ENCODE measurements around the gene DNASE1L3. TPM values are rescaled to one million over a fixed set of nuclear protein-coding genes. Genes with fewer than 3 reads are reported as not detected.

The DNASE1L3 gene
- total and polyA plus RNA-seq, 2 donors (not counting 1 experiment from before 2014, with no cell fraction given), result not detected

DNA sequence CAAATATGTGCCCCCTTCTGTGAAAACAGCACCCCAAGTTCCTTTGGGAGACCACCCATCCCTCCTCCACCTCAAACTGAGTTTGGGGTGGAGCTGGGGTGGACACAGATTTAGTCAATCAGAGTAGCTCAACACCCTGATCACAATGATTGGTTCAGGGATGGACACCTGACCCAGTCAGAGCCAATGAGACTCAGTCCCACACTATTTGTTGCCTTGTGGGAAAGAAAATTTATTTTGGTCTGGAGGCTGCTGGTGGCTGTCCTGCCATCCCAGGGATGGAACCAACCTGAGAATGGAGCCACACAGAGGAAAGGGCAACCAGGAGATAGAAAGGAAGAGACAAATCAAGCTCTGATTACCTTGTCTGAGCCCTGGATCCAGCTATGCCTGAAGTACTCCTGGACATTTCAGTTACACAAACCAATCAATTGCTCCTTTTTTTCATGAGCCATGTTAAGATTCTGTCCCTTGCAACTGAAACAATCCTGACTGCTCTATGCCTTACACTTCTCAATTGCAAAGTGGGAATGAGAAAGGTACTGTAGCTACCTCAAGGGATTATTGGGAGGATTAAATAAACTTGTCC, 10.6 kb downstream of the DNASE1L3 start:
- H3K27me3 ChIP-seq (ENCODE audit: control insufficient read depth, insufficient read depth, low read length), result peaks cover 8% of the 10 kb centered on the region
- H3K4me1 ChIP-seq (ENCODE audit: control insufficient read depth, extremely low read depth, insufficient read depth, low read length), result no peaks in the 10 kb centered on the region
- no peaks in the 10 kb centered on the region for H3K9me3 ChIP-seq (ENCODE audit: control insufficient read depth, insufficient read depth, low read depth, low read length)
- no peaks in the 10 kb centered on the region for H4K20me1 ChIP-seq (ENCODE audit: control insufficient read depth, extremely low read depth, insufficient read depth, low read length)
- no peak overlapping the region for H3K4me3 ChIP-seq (replicated peaks in 1 of 4; ENCODE audit: control extremely low read depth in 1 of 4, insufficient read depth in 1 of 4, low read depth in 3 of 4, low read length in 4 of 4)
- H3K36me3 ChIP-seq (ENCODE audit: control insufficient read depth, insufficient read depth, low read length), result no peaks in the 10 kb centered on the region
- TF ChIP-seq, protein P1, sequence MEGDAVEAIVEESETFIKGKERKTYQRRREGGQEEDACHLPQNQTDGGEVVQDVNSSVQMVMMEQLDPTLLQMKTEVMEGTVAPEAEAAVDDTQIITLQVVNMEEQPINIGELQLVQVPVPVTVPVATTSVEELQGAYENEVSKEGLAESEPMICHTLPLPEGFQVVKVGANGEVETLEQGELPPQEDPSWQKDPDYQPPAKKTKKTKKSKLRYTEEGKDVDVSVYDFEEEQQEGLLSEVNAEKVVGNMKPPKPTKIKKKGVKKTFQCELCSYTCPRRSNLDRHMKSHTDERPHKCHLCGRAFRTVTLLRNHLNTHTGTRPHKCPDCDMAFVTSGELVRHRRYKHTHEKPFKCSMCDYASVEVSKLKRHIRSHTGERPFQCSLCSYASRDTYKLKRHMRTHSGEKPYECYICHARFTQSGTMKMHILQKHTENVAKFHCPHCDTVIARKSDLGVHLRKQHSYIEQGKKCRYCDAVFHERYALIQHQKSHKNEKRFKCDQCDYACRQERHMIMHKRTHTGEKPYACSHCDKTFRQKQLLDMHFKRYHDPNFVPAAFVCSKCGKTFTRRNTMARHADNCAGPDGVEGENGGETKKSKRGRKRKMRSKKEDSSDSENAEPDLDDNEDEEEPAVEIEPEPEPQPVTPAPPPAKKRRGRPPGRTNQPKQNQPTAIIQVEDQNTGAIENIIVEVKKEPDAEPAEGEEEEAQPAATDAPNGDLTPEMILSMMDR (conservative IDR thresholded peaks at IDR 0.05 in 1 of 2, IDR thresholded peaks at IDR 0.05 in 1 of 2; ENCODE audit: low read depth in 1 of 2, low read length in 2 of 2), result no peak
- TF ChIP-seq EZH2 (IDR thresholded peaks at IDR 0.05; ENCODE audit: low read length, missing control alignments), result no peak
- no peaks in the 10 kb centered on the region for H3K79me2 ChIP-seq (ENCODE audit: control insufficient read depth, insufficient read depth, low read length)
- no peak overlapping the region for H3K4me2 ChIP-seq (ENCODE audit: extremely low read depth, insufficient read depth, low read length)
- no peak overlapping the region for H2AFZ ChIP-seq (ENCODE audit: low read length)
- no peak for DNase-seq (ENCODE audit: low read depth in 2 of 2)
- no peak overlapping the region for H3K9ac ChIP-seq (ENCODE audit: insufficient read depth, low read length)
- no peak overlapping the region for H3K27ac ChIP-seq (ENCODE audit: insufficient read depth, low read length)

- Histone ChIP-seq H3K79me2 (ENCODE audit: control insufficient read depth, insufficient read depth, low read length) (no peaks in the 10 kb centered on the region), H3K4me3 (replicated peaks in 1 of 4; ENCODE audit: control extremely low read depth in 1 of 4, insufficient read depth in 1 of 4, low read depth in 3 of 4, low read length in 4 of 4) (no peak overlapping the region), H3K27ac (ENCODE audit: insufficient read depth, low read length) (no peak overlapping the region), H2AFZ (ENCODE audit: low read length) (no peak overlapping the region), H3K4me2 (ENCODE audit: extremely low read depth, insufficient read depth, low read length) (no peak overlapping the region), H4K20me1 (ENCODE audit: control insufficient read depth, extremely low read depth, insufficient read depth, low read length) (no peaks in the 10 kb centered on the region), H3K9ac (ENCODE audit: insufficient read depth, low read length) (no peak overlapping the region), H3K4me1 (ENCODE audit: control insufficient read depth, extremely low read depth, insufficient read depth, low read length) (no peaks in the 10 kb centered on the region), H3K27me3 (ENCODE audit: control insufficient read depth, insufficient read depth, low read length) (peaks cover 8% of the 10 kb centered on the region), H3K36me3 (ENCODE audit: control insufficient read depth, insufficient read depth, low read length) (no peaks in the 10 kb centered on the region), H3K9me3 (ENCODE audit: control insufficient read depth, insufficient read depth, low read depth, low read length) (no peaks in the 10 kb centered on the region)
- no peak for DNase-seq (ENCODE audit: low read depth in 2 of 2)
- no peak for TF ChIP-seq EZH2 (IDR thresholded peaks at IDR 0.05; ENCODE audit: low read length, missing control alignments)
- TF ChIP-seq, protein P1 (conservative IDR thresholded peaks at IDR 0.05 in 1 of 2, IDR thresholded peaks at IDR 0.05 in 1 of 2; ENCODE audit: low read depth in 1 of 2, low read length in 2 of 2), result no peak
These were observed 12.0 kb downstream of the DNASE1L3 start for GRCh38 chr3:58198804-58199203.

- Histone ChIP-seq H3K4me2 (ENCODE audit: extremely low read depth, insufficient read depth, low read length) (no peak overlapping the region), H3K9ac (ENCODE audit: insufficient read depth, low read length) (no peak overlapping the region), H3K79me2 (ENCODE audit: control insufficient read depth, insufficient read depth, low read length) (no peaks in the 10 kb centered on the region), H3K36me3 (ENCODE audit: control insufficient read depth, insufficient read depth, low read length) (no peaks in the 10 kb centered on the region), H2AFZ (ENCODE audit: low read length) (no peak overlapping the region), H3K4me3 (replicated peaks in 1 of 4; ENCODE audit: control extremely low read depth in 1 of 4, insufficient read depth in 1 of 4, low read depth in 3 of 4, low read length in 4 of 4) (no peak overlapping the region), H3K4me1 (ENCODE audit: control insufficient read depth, extremely low read depth, insufficient read depth, low read length) (no peaks in the 10 kb centered on the region), H3K27ac (ENCODE audit: insufficient read depth, low read length) (no peak overlapping the region), H3K27me3 (ENCODE audit: control insufficient read depth, insufficient read depth, low read length) (peaks cover 7% of the 10 kb centered on the region), H4K20me1 (ENCODE audit: control insufficient read depth, extremely low read depth, insufficient read depth, low read length) (no peaks in the 10 kb centered on the region), H3K9me3 (ENCODE audit: control insufficient read depth, insufficient read depth, low read depth, low read length) (no peaks in the 10 kb centered on the region)
- DNase-seq (ENCODE audit: low read depth in 2 of 2), result no peak
- no peak for TF ChIP-seq EZH2 (IDR thresholded peaks at IDR 0.05; ENCODE audit: low read length, missing control alignments)
- TF ChIP-seq, protein P1 (conservative IDR thresholded peaks at IDR 0.05 in 1 of 2, IDR thresholded peaks at IDR 0.05 in 1 of 2; ENCODE audit: low read depth in 1 of 2, low read length in 2 of 2), result no peak
These were observed 12.4 kb downstream of the DNASE1L3 start for GRCh38 chr3:58198362-58198761.

All from fibroblast of lung (primary cell).